Adipose tissue (tissue), 3 donors: ENCODE data around the gene VDAC2. TPM values are rescaled to one million over a fixed set of nuclear protein-coding genes. Genes with fewer than 3 reads are reported as not detected.

Source experiments
- H3K27ac ChIP-seq: one replicate; pipeline ENCODE4 v1.5.1; 2013; ENCODE audit warnings: low read depth, low read length
- WGBS, 3 donors: extraction: QIAGEN DNeasy Blood & Tissue Kit; methylation state at CpG; one replicate each; pipeline ENCODE4 v1.1.7; 2013; 5-methylcytosine and 5-hydroxymethylcytosine counted together
- polyA plus RNA-seq, 3 donors: library from polyadenylated mRNA; stranded (reverse); fragments of 200-250 nt; gene quantifications; one replicate each; pipeline ENCODE4 v1.2.3, GENCODE V29; 2013
- donor health status: healthy with polysubstance abuse.
- donor health status: Bipolar disorder and iron deficiency.
- donor health status: healthy.

VDAC2 gene
- polyA plus RNA-seq, 3 donors = 117 to 169 (median 135) TPM

DNA sequence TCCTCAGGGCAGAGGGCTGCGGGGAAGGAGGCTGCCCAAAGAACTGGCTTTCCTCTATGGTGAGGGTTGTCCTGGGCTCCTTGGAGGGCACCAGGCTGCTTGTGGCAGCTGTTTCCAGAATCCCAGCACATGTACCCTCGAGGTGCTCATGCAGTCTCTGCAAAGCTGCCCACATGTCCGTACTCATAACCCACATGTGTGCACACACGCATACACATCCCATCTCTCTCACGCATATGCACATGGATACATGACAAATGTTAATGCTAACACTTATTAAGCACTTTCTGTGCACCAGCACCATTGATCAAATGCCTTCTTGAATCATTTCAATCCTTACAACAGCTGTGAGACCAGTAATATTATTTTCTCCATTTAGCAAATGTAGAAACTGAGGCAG, 61.5 kb downstream of the VDAC2 start:
- WGBS, 3 donors = 96 to 97% (median 97%) methylated on average over 5 of the region's 5 CpGs
- no peak overlapping the region for H3K27ac ChIP-seq

DNA sequence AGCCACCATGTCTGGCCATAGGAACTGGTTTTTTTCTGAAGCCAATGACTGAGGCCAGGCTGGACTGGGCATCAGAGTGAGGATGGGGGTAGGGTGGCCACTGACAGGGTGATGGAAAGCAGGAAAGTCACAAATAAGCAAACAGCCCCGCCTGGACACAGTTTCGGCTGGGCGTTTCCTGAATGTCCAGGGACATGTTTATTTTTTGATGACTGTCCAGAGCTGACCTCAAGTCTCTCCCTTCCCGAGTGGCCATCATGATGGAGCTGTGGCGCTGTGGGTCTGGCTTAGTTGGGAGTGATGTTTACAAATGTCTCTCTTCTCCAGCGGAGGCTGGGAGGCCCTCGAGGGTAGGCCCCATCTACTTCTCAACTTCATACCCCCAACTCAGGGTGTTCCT, 62.3 kb downstream of the VDAC2 start:
- 38 to 53% (median 43%) methylated on average over 7 of the region's 7 CpGs for WGBS, 3 donors
- no peak overlapping the region for H3K27ac ChIP-seq

DNA sequence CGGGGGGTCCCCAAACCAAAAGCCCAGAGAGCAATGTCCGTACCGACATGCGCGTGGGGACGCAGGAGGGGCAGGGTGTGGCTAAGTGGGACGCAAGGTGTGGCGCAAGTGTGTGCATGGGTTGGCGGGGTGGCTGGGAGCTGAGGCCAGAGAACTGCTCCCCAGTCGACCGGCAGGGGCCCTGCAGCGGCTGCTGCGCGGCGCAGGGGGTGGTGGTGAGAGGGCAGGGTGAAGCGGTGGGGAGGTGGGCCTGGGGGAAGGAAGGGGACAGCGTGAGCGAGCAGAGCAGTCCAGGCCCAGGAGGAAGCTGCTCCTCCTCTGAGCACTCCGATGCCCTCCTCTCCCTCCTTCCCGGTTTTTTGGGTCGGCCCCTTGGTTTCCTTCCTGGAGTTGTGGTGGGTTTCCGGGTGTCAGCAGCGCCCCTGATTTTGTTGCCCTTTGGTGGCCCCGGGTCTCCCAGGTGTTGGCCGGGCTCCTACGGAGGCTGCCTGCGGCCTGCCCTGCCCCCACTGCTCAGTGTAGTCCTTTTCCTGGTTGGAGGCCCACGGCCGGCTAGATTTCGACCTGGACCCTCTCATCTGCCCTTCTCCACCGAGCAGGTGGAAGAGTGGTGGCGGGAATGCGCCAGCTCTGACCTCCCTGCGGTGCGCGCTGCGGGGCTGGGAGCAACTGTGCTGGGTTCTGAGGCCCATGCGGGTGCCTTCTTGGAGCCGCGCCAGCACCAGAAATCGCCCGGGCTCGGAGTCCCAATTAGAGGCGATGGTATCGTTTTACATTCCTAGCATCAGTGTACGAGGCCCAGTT, 65.7 kb downstream of the VDAC2 start:
- 60 to 80% (median 60%) methylated on average over 43 to 46 of the region's 46 CpGs for whole genome bisulfite sequencing, 3 donors
- no peak overlapping the region for H3K27ac ChIP-seq

DNA sequence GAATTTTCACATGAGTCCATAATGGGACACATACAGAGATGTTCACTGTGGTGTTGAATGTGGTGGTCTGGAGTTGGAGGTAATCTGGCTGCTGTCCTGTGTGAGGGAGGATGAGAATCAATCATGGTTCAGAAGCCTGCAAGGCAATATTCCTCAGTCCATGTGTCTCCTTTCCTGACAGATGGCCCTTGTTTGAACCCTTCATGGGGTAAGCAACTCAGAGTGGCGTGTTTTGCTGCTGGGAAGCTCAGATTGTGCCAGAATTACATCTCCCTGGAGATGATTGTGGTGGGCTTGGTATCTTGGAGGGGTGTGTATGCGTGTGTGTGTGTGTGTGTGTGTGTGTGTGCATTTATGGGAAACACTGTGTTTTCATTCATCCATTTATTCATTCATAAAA, 69.6 kb downstream of the VDAC2 start:
- H3K27ac ChIP-seq = no peak overlapping the region
- 82 to 89% (median 87%) methylated on average over 2 of the region's 2 CpGs for WGBS, 3 donors

Other genes with a start within 250 kb of the VDAC2 start
- gene SAMD8, start 99.1 kb upstream of the VDAC2 start, polyA plus RNA-seq = 10 to 100 TPM in 2 of 3 donors, 1 to 10 TPM in 1; 3.0 to 14.1 (median 10.9) TPM
- 100 to 1,000 TPM in 1 of 3 donors, 10 to 100 TPM in 2; 20.1 to 142 (median 33.3) TPM for gene COMTD1, start 25.2 kb downstream of the VDAC2 start, polyA plus RNA-seq
- gene ZNF503, start 191.0 kb downstream of the VDAC2 start, polyA plus RNA-seq = 10 to 100 TPM; 11.5 to 19.8 (median 12.7) TPM
- 10 to 100 TPM in 2 of 3 donors, 1 to 10 TPM in 1; 7.2 to 20.6 (median 14.4) TPM for gene LRMDA, start 220.8 kb downstream of the VDAC2 start, polyA plus RNA-seq